GM19438 (cell line): Measurements from ENCODE around the gene CDK5.
"Not testable (repeated sequence)": the region's sequence is repeated elsewhere in the genome, so short reads cannot be mapped to it uniquely, and the experiment has no call there.

ENCODE experiments used
- ATAC-seq: cut with Tn5 transposase; IDR thresholded peaks from one replicate; pipeline ENCODE4 v1.9.1; 2021; ENCODE audit warnings: low read depth; ENCODE audit not compliant: unreplicated experiment

CDK5 gene

DNA sequence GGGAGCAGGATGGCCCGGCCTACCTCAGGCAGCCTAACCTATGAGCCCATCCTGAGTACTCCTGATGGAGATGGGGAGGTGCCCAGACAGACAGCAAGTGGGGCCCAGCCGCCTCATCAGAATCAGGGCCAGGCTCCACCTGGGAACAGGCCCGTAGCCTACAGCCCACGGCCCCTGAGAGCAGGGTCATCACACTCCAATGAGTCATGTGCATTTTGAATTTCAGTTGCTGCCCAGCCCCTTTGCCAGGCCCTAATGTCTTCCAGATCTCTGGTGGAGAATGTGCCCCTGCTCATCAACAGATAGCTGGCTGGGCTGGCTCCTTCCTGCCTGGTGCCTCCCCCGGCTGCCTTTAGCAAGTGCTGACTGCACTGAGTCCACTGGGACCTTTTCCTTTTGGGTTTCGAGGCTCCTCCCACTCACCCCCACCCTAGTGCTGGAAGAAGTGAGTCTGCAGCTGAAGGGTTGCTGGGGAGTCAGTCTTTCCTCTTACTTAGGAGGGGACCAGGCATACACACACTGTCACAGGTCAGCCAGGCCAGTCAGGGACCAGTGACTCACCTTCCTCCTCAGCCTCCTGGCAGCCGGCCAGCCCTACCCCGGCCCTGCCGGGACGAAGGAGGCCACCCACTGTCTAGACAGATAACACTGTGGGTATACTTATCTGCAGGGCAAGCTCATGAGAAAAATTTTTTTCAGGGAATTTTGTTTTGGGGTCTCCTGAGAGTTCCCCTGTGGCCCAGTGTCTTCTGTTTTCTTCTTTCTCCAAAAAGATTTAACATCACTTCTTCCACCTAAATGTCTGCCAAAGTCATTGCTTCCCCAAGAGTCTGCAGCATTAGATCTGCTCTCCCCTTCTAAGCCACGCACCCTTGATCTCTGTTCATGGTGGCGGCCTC lies 18.5 kb downstream of the CDK5 start:
- no peak for ATAC-seq

DNA sequence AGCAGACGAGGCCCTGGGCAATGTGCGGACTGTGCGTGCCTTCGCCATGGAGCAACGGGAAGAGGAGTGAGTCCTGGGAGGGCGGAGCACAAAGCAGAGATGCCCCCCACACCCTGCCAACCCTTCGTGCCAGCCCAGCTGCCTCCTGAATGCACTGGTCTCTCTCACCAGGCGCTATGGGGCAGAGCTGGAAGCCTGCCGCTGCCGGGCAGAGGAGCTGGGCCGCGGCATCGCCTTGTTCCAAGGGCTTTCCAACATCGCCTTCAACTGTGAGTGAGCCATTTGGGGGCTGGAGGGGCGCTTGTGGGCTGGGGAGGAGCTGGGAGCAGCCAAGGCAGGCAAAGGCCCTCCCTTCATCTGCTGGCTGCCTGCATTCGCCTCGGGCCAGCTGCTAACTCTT lies 21.8 kb downstream of the CDK5 start:
- no peak for ATAC-seq

GRCh38 chr7:151035026-151035717 lies 22.5 kb downstream of the CDK5 start:
- ATAC-seq: no peak

DNA sequence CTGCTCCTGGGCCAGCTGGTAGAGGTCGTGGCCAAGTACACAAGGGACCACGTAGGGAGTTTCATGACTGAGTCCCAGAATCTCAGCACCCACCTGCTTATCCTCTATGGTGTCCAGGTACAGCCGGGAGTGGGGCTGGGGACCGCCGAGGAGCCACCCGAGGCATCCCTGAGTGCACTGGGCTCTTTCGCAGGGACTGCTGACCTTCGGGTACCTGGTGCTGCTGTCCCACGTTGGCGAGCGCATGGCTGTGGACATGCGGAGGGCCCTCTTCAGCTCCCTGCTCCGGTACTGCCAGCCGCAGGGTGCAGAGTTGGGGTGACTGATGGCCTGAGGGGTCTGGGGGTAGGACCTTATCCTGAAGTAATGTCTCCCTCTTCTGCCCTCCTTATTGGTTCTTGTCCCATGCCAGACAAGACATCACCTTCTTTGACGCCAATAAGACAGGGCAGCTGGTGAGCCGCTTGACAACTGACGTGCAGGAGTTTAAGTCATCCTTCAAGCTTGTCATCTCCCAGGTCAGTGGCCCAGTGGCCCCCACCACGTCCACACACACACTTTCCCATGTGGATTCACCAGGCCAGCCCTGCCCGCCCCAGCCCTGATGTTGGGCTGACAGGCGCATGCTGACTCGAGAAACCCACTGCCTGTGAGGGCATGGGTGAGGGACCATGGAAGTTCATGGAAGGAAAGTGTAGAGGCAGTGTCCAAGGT lies 23.2 kb downstream of the CDK5 start:
- ATAC-seq: no peak

GRCh38 chr7:151033864-151034249 lies 23.8 kb downstream of the CDK5 start:
- ATAC-seq: no peak

DNA sequence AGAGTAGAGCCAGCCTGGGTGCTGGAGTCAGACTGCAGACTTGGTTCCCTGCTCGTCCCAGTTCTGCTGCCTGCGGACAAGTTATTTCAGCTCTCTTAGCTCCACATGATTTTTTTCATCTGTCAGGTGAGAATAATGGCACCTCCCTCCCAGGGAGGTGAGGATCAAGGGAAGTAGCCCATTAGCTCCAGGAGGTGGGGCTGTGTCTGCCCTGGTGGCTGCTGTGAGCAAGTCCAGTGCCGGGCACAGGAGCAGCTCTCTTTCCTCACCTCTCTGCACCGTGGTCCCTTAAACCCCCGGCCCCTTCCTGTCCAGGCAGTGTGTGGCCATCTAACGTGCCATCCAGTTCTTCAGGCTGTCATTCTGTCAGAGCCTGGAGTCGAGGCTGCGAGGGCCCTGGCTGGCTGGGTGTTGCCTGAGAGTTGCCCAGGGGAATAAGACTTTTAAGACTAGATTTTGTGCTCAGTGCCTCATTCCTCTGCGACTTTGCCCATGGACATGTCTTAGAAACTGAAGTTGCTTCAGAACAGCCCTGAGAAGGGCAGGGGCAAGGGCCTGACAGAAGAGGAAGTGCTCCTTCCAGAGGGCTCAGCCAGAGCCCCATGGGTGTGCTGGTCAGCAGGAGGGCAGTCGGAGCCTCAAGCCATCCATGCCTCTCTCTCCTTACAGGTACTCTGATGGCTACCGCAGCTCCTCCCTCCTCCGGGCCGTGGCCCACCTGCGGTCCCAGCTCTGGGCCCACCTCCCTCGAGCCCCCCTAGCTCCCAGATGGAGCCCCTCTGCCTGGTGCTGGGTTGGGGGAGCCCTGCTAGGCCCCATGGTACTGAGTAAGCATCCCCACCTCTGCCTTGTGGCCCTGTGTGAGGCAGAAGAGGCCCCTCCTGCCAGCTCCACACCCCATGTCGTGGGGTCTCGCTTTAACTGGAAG lies 24.5 kb downstream of the CDK5 start:
- ATAC-seq: no peak

DNA sequence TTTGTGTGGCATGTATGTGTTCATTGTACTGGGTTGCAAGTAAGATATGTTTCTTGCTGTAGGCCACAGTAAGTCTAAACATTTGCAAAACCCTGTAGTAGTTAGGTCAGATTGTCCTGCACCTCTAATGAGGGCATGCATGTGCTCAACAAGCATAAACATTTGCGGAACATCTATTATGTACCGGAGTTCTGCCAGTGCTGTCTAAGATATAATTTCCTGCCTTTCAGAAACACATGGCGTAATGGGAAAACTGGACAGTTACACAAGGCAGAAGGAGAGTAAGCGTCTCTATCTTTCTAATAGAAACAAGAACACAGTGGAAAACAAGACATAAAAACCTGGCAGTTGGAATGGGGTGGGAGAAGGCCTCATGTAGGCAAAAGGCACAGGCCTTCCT lies 26.7 kb downstream of the CDK5 start:
- no peak for ATAC-seq

DNA sequence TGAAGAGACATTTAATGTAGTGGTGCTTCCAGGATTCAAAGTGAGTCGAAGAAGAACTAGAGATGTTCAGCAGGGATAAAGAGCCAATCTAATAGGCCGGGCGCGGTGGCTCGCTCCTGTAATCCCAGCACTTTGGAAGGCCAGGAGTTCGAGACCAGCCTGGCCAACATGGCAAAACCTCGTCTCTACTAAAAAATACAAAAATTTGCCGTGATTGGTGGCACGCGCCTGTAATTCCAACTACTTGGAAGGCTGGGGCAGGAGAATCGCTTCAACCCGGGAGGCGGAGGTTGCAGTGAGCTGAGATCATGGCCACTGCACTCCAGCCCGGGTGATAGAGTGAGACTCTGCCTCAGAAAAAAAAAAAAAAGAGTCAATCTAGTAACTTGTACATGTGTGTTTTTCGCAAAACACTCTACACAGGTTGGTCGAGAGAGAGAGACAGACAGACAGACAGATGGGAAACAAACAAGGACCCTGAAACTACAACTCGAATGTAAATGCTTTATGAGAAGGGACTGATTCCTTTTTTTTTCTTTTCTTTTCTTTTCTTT lies 28.7 kb downstream of the CDK5 start:
- ATAC-seq: no peak

GRCh38 chr7:151028131-151028947 lies 29.4 kb downstream of the CDK5 start, which contains the start of gene ABCB8:
ABCB8 (plus strand) TSS chr7:151028450; CDS start chr7:151028516, 66 bp downstream.
- peak; percentile 96 for ATAC-seq

- ATAC-seq: peak; percentile 13
Observed at GRCh38 chr7:151027728-151028130, 30.0 kb downstream of the CDK5 start.

- ATAC-seq: not testable (repeated sequence)
Observed at GRCh38 chr7:151026771-151027727, 30.6 kb downstream of the CDK5 start.

DNA sequence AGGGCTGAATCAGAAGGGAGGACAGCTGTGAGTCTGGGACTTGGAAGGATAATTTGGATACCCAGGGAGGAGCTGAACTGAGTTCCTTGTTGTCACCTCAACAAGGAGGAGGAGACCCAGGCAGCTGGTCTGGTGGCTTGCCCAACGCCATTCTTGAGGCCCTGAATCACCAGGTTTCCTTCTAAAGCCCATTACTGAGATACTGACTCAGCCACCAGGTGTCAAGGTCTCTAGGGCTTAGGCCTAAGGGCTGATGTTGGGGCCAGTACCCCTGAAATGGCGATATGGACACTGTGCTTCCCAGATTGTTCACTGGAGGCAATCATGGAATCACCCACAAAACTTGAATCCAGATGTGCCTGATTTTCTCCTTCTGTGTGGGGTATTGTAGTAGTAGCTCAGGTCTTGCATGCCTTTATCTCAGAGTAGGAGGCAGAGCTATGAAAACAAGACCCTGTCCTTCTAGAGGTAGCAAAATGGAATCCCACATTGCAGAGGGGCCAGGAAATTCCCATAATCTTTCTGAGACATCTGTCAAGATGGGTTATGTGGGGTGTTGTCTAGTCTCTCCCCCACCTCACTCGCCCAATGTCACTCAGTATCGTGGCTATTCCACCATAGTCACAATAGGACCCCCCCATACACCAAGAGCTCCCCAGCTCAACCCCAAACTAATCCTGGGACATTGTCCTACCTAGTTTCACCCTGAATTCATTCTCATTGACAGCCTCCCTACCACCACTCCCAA lies 31.6 kb downstream of the CDK5 start:
- no peak for ATAC-seq

DNA sequence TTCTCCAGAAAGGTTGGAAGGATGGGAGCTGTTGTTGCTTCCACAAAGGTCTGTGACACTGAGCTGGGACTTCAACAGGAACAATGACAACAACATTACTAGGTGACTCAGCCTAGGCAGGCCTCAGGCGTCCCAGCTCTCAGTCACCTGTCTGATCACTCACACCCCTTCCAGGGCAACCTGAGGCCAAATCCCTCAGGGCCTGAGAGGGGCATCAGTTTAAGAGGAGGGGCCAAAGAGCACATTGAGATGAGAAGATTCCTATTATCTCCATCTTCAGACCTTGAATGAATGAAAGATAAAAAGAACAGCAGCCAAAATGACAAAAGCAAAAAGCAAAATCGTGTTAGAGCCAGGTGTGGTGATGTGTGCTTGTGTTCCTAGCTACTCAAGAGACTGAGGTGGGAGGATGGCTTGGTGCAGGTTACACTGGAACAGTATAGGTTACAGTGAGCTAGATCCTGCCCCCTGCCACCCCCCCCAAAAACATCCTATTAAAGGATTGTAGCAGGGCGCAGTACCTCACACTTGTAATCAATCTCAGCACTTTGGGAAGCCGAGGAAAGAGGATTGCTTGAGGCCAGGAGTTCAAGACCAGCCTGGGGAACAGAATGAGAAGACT lies 33.2 kb downstream of the CDK5 start, which contains the start of gene ATG9B:
Gene ATG9B (minus strand): TSS at position 60 of the 622 bp plus-strand sequence. CDS start 71 bp downstream, outside the sequence.
- ATAC-seq: no peak

- no peak for ATAC-seq
Observed at GRCh38 chr7:151023232-151023631, 34.5 kb downstream of the CDK5 start.

DNA sequence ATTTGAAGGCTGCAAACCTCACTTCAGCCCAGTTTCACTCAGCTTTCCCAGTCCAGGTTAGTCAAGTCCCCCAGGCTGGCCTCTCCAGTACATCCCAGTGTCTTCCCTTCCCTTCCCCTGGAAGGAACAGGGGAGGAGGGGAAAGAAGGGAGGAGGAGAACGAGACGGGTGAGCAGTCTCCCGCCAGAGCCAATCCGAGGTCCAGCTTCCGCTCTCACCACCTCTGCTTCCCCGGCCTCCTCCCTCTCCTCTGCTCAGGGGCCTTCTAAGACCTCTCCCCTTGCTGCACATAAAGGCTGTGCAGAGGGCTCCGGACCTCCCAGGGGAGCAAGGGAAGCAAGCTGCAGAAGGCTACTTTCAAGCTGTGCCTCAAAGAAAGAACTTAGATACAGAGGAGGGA lies 37.5 kb downstream of the CDK5 start:
- ATAC-seq: no peak

DNA sequence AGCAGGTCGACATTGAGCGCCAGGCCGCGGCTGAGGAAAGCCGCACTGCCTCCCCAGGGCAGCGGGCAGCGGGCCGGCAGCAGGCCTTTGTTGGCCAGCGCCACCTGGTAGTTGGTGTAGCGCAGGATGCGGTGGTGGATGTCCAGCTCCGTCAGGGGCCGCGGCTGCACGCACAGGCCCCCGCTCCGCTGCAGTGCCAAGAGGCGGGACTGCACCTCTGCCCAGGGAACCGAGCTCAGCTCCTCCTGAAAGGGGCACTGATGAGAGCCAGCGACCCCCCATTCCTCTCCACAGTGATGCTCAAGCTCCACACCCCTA lies 38.6 kb downstream of the CDK5 start:
- ATAC-seq: no peak
